CD4-positive, alpha-beta T cell treated with Interleukin-2 at 100 ng/mL for 4 hours (primary cell): ENCODE results near the gene NKRF.

Source experiments
- DNase-seq: peaks from one replicate; pipeline ENCODE4 v3.0.0-alpha.2; 2020; ENCODE audit warnings: low spot score

Gene NKRF

DNA sequence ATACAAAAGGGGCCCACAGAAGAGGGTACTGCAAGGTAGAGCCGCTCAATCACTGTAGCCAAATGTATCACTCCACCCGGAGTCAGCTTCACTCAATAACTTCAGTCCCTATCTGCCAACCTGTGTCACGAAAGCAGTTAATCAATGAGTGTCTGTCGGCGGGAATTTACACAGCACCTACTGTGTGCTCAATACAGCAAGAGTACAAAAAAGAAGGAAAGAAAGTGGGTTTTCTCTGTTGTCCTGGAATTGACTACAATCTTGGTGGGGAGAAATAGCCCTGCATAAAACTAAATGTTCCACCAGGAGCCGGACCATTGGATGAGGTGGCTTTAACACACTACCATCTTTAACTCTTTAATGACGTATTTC, 780 bp upstream of the NKRF start:
- DNase-seq = no peak

DNA sequence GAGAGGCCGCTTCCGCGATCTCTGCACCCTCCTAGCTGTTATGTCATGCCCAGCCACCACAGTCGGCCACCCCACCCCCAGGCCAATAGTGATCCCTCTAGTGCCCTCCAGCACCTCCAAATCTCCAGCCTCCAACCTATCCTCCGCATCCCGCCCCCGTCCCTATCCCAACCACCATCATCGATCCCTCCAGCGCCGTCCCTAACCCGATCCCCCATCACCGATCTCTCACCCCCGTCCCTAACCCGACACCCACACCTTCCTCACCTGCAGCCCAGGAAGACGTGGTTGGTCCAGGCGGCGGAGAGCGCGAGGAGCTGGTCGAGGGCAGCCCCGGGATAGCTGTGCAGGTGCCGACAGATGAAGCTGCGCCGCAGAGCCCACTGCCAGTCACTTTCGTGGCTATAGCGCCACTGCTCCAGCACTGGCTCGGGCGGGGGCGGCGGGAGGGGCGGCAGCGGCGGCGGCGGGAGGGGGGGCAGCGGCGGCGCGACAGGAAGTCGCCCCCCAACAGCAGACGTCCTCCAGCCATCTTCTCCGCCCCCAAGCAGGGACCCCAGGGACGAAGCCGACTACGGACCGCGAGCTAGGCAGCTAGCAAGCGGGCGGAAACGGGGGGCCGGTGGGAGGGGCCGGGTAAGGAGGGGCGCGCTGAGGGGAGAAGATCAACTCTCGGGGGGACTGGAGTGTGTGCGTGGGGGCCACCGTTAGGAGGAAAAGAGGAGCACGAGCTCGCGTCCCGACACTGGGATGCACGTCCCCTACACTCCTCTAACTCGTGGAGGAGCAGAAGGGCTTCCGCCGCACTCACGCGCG, 552 bp downstream of the NKRF start:
- peak; percentile 35 for DNase-seq

GRCh38 chrX:119604766-119605463, 1.3 kb downstream of the NKRF start:
- DNase-seq = no peak

GRCh38 chrX:119602701-119603255, 3.4 kb downstream of the NKRF start:
- DNase-seq = no peak

GRCh38 chrX:119589810-119590209, 16.4 kb downstream of the NKRF start:
- no peak for DNase-seq

DNA sequence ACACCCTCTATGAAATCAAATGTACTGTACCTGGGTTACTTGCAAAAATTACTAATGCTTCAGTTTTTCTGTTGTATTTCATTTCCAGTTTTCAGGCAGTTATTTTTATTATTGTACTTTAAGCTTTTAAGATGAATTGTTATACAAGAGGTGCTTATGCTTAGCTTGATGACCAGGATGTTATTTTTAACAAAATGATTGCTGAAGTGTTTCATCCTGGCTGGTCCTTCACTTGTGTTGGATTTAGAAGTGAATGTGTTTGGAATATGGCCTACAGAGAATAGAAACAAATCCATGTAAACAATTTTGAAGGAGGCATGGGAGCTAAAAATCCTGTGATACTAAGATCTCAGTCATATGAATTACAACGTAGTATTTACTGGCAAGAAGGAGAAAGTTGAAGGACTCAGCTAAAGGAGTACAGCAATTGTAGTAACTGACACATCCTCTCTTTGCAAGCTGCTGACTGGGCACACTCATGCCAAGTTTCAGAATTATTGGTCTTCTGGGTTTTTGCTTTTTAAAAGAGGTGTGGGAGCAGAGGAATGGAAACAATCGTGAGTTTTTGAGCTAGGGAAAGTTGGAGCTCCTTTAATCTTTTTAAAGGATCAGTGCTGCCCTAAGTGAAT, 22.7 kb downstream of the NKRF start:
- no peak for DNase-seq

- no peak for DNase-seq
These were observed 26.8 kb downstream of the NKRF start for GRCh38 chrX:119579414-119579813.

DNA sequence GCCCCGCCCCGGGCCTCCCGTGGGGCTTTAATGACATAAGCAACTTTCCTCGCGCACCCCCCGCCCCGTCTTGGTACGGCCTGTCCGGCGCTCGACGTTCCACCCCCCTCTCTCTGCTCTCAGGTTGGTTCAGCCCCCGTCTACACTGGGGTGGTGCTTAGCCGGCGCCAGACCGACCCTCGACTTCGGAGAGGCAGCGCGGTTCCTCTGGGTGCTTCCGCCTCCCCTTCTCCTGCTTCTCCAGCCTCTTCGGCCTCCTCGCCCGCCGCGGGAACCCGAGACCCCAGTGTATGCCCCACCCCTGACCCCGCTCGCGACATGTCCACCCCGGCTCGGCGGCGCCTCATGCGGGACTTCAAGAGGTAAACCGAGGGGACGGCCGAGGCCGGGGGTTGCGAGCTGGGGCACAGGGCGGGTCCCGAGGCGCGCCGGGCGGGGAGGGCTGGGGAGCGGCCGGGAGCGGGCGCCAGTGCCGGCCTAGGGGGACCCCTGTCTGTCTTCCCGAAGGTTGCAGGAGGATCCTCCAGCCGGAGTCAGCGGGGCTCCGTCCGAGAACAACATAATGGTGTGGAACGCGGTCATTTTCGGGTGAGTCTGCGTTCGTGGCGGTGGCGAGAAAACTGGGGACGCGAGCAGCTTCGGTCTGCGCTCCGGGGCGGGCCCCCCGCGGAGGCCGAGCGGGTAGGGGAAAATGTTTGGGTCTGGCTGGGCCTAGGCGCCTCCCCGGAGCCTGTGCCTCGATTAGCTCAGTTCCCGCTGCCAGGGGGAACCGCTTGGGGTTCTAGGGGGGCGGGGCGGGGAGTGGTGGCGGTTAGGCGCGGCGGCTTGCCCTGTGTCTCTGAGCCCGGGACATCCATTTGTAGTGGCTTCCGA, 31.6 kb downstream of the NKRF start, which contains the start of gene UBE2A:
TSS of gene UBE2A (plus strand) at position 170 of the 873 bp plus-strand sequence. CDS start at position 319, 149 bp downstream.
- peak; percentile 91 for DNase-seq

GRCh38 chrX:119573840-119574393, 32.3 kb downstream of the NKRF start:
- peak; percentile 3 for DNase-seq

- DNase-seq = no peak
These were observed 33.0 kb downstream of the NKRF start for GRCh38 chrX:119573222-119573621.

- DNase-seq = no peak
These were observed 35.8 kb downstream of the NKRF start for GRCh38 chrX:119570351-119570835.

DNA sequence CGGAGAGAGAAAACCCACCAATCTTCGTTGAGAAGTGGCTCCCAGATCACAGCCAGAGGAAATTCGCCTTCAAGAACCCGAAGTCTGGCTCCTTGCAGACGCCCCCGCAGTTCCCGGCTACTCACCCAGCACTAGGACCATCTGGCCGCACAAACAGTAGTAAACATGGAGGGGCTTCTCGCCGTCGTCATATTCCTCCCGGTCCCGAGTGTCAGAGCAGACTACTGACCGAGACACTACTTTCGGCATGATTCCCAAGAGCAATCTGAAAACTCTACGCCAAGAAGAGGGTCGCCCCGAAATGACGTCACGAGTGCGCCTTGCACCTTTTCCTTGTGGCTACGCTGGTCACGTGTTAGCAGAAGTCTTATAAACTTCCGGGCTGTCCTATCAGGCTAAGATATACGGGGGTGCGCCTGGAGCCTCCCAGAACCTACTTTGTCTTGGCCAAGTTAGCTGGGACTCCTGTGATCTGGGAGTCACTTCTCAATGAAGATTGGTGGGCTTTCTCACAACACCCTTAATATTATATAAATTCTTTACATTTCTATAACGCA, 41.0 kb downstream of the NKRF start, which contains the start of gene STEEP1:
TSS of gene STEEP1 (minus strand) at position 303 of the 557 bp plus-strand sequence. CDS start at position 249, 54 bp downstream.
- DNase-seq = peak; percentile 82

GRCh38 chrX:119552508-119552907, 53.7 kb downstream of the NKRF start:
- DNase-seq = no peak

DNA sequence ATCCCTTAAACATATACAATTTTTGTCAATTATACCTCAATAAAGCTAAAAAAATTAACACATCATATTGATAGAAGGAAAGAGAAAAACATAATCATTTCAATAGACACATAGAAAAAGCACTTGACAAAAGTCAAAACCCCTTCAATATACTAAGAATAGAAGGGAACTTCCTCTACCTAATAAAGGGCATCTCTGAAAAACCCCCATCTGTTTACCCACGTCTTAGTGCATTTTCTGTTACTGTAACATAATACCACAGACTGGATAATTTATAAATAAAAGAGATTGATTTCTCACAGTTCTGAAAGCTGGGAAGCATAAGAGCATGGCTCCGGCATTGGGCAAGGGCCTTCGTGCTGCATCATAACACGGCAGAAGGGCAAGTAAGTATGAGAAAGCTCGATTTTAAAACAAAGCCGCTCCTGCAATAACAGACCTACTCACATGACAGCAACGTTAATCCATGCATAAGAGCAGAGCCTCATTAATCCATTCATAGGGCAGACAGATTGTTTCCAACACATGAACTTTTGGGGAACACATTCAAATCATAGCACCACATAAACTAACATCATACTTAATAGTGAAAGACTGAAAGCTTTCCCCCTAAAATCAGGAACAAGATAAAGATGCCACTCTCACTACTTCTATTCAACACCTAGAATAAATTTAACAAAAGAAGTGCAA, 56.8 kb downstream of the NKRF start:
- DNase-seq = no peak

DNA sequence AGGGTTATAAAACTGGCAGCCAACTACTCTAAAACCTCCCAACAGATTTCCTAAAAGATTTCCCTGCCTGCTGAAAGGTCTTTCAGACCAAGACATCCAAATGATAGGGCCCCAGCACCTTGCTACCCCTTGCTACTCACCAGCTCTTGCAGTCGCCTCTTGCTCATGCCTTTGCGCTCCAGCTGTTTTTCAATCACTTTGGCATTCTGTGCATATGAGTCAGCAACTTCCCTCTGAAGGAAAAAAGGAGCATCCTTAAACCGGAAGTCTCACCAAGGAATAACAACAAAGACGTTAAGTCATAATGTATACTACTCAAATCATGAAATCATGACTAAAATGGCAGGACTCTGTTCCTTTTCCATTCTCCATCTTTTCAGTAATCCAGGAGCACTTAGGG, 65.0 kb downstream of the NKRF start:
- DNase-seq = no peak

DNA sequence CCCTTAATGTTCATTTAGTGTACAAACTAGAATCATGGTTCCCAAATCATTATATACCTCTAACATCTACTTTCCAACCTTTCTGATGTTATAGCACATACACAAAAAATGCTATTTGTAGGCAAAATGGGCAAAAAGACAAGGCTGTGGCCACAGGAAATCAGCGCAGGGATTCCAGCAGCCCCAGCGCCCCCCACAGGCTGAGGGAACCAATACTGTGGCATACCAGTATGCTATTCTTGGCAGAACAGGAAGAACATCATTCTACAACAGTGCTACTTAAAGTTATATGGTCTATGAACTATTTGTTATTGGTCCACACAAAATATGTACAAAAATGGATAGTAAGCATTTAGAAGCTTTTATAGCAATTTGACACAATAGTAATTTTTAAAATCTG, 66.4 kb downstream of the NKRF start:
- DNase-seq = no peak
